ENCODE results near the gene PGRMC2.

The PGRMC2 gene

DNA sequence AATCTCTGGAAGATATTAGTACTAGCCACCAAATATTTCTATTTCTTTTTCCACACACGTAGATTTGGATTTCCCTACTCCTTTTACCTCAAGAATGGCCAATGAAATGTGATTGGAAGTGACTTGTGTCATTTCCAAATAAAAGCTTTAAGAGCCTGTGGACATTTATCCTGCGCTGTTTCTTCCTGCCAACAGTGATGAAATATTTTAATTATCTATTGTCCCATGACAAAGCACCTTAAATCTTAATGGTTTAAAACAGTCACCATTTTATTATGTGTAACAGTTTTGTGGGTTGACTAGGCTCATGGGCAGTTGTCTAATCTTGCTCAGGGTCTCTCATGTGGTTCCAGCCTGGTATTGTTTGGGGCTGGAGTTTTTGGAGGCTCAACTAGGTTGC, 3.5 kb upstream of the PGRMC2 start:
- no peak overlapping the region for H3K27ac ChIP-seq
- DNase-seq, result no peak
- no peaks in the 10 kb centered on the region for H3K9me3 ChIP-seq
- TF ChIP-seq, protein P1, sequence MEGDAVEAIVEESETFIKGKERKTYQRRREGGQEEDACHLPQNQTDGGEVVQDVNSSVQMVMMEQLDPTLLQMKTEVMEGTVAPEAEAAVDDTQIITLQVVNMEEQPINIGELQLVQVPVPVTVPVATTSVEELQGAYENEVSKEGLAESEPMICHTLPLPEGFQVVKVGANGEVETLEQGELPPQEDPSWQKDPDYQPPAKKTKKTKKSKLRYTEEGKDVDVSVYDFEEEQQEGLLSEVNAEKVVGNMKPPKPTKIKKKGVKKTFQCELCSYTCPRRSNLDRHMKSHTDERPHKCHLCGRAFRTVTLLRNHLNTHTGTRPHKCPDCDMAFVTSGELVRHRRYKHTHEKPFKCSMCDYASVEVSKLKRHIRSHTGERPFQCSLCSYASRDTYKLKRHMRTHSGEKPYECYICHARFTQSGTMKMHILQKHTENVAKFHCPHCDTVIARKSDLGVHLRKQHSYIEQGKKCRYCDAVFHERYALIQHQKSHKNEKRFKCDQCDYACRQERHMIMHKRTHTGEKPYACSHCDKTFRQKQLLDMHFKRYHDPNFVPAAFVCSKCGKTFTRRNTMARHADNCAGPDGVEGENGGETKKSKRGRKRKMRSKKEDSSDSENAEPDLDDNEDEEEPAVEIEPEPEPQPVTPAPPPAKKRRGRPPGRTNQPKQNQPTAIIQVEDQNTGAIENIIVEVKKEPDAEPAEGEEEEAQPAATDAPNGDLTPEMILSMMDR (IDR thresholded peaks at IDR 0.05), result no peak
- no peaks in the 10 kb centered on the region for H3K36me3 ChIP-seq
- H3K4me1 ChIP-seq, result peaks cover 0 to 9% (median 6%) of the 10 kb centered on the region in 4 donors
- no peak overlapping the region for H3K4me3 ChIP-seq
- intact Hi-C loops (cut with DNase I; ENCODE audit: low total_unique reads), result no loop called here
- no peaks in the 10 kb centered on the region for H3K27me3 ChIP-seq

DNA sequence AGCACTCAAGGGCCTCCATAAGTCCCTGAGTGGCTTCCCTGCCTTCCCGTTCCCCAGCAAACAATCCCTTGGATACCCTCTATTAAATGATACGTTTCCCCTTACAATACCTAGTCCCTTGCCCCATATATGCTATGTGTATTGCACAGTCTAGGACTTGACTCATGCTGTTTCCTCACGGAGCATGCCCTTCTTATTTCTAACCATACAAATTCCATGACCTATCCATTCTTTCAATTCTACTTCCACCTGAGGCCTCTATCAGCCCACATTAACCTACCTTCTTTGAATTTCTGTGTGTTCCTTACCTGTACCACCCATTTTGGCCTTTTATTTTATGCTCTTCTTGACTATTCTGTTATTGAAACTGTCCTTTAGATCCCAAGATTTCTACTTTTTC, 2.9 kb upstream of the PGRMC2 start:
- no peak for DNase-seq
- TF ChIP-seq, protein P1 (IDR thresholded peaks at IDR 0.05), result no peak
- intact Hi-C loops (cut with DNase I; ENCODE audit: low total_unique reads), result no loop called here

DNA sequence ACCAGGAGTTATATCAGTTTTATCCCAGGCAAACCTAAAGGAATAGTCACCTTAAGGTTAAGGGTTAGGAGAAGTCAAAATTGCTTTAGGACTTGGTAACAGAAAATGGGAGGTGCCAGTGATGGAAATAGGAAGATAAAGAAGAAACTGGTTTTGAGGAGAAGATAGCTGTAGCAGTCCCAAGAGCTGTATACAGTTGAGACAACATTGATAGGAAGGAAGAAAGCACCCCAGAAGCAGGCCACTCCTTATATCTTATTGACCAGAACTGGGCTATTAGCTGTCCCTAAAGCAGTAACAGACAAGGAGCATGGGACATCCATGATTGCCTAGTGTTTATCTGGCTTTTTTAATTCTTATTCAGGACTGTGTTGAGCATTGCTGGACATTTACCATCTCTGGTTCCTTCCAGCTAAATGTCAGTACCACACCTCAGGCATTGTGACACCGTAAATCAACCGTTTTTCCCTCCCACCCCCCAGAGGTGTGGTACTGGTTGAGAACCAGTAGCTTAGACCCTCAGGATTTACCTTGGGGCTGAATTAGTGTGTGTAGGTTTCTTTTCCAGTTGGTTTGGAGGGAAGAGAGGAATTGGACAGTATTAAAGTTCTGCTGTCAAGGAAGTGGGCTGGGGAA, 2.0 kb upstream of the PGRMC2 start:
- TF ChIP-seq, protein P1 (IDR thresholded peaks at IDR 0.05), result no peak
- Histone ChIP-seq H3K4me3 (no peak overlapping the region), H3K27ac (no peak overlapping the region), H3K9me3 (no peaks in the 10 kb centered on the region), H3K4me1 (peaks cover 0 to 24% (median 14%) of the 10 kb centered on the region in 4 donors), H3K27me3 (no peaks in the 10 kb centered on the region), H3K36me3 (no peaks in the 10 kb centered on the region)
- intact Hi-C loops (cut with DNase I; ENCODE audit: low total_unique reads), result loop anchor here (5.0 to 10.0 kb wide), 3 partner anchors 265 to 523 kb away; partner anchors contain the start of genes ABHD18 and MFSD8
- no peak for DNase-seq

More for the DNA sequence above, 2.9 kb upstream of the PGRMC2 start:
- H3K4me1 ChIP-seq, result peaks cover 0 to 15% (median 10%) of the 10 kb centered on the region in 4 donors
- H3K4me3 ChIP-seq, result no peak overlapping the region
- H3K27me3 ChIP-seq, result no peaks in the 10 kb centered on the region
- no peaks in the 10 kb centered on the region for H3K9me3 ChIP-seq
- H3K36me3 ChIP-seq, result no peaks in the 10 kb centered on the region
- no peak overlapping the region for H3K27ac ChIP-seq

DNA sequence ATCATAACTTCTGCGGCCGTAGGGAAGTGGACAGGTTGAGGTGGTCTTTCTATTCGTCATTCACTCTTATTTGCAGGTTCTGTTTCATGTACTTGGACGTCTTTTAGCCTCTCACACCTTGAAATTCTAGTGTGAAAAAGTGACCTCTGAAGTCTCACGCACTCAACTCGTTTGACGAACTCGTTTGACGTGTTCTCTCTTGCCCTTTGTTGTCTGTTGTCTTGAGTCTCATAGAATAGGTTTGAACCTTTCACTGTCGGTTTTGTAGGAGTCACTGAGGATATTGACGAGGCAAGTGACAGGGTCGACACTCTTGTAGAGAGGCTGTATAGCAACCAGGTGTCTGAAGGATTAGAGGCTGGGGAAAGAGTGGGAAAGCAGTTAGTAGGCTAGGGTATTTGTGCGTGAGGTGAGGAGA, 1.1 kb upstream of the PGRMC2 start:
- H3K27ac ChIP-seq, result peak overlapping the region; percentile 95 to 96
- peaks cover 0 to 33% (median 15%) of the 10 kb centered on the region in 4 donors for H3K4me1 ChIP-seq
- H3K4me3 ChIP-seq, result peak overlapping the region; percentile 89 to 97
- intact Hi-C loops (cut with DNase I; ENCODE audit: low total_unique reads), result loop anchor here (5.0 to 10.0 kb wide), 3 partner anchors 266 to 524 kb away; partner anchors contain the start of genes ABHD18 and MFSD8
- H3K27me3 ChIP-seq, result no peaks in the 10 kb centered on the region
- H3K9me3 ChIP-seq, result no peaks in the 10 kb centered on the region
- TF ChIP-seq, protein P1 (IDR thresholded peaks at IDR 0.05), result no peak
- no peak for DNase-seq
- H3K36me3 ChIP-seq, result no peaks in the 10 kb centered on the region

DNA sequence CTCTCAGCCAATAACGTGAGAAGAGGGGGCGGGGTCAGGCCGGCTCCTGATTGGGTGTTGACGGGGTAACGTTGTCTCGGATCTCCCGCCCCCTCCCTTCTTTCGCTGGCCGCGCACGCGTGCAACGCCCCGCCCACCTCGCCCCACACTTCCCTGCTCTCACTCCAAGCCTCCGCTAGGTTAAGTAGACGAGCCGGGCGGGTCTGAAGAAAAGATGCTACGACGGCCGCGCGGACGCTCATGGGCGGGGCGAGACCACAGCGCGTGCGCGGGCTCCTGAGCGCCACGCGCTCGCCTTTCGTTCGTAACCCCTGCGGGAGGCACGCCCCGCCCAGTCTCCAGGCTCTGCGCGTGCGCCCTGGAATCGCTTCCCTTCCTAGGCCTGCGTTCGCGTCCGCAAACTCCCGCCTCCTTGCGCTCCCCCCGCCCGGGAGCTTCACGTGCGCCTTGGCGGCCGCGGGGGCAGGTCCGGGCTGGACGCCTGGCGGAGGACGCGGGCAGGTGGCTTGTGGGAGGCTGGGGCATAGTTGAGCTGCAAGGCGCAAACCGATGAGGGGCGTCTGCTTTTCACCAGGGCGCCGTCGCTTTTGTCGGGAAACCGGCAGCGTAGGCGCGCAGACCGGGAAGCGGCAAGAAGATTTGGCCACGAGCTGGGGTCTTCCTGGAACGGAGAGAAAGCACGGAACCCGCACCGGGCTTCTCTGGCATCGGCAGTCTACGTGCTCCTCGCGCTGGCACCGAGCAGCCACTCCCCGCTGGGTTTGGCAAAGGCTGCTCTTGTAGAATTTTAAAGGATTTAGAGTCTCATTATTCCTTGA, 467 bp upstream of the PGRMC2 start:
- intact Hi-C loops (cut with DNase I; ENCODE audit: low total_unique reads), result loop anchor here (2.0 to 10.0 kb wide), 4 partner anchors 99 to 524 kb away; partner anchors contain the start of genes ABHD18 and MFSD8
- TF ChIP-seq, protein P1 (IDR thresholded peaks at IDR 0.05), result peak; percentile 56 to 67
- Histone ChIP-seq H3K27ac (peak overlapping the region; percentile 95 to 96), H3K4me3 (peak overlapping the region; percentile 89 to 97), H3K9me3 (no peaks in the 10 kb centered on the region), H3K4me1 (peaks cover 0 to 33% (median 15%) of the 10 kb centered on the region in 4 donors), H3K27me3 (no peaks in the 10 kb centered on the region), H3K36me3 (no peaks in the 10 kb centered on the region)
- DNase-seq, result peak; percentile 100

Measured in tibial artery (tissue), 4 donors.